Measurements from ENCODE around the gene URI1. TPM values are rescaled to one million over a fixed set of nuclear protein-coding genes. Genes with fewer than 3 reads are reported as not detected.

Gene URI1
- total and polyA plus RNA-seq, 2 of the 8 experiments (the other 6 are each of a cell fraction or from before 2014, with no cell fraction given), result 27.7 to 64.3 TPM

DNA sequence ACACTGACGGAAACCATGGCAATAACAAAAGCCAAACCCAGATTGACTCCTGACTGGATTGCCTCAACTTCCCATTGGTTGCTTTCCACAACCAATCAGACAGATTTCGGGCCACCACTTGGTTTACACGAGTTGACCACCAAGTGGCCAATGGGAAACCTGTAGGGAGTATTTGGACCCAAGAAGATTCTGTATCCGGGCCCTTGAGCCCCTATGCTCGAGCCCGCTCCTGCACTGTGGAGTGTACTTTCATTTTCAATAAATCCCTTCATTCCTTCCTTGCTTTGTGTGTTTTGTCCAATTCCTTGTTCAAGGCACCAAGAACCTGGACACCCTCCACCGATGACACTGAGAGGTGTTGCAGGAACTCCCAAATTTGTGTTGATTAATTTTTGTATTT, 24.1 kb upstream of the URI1 start (continued):
- TF ChIP-seq, protein P1, sequence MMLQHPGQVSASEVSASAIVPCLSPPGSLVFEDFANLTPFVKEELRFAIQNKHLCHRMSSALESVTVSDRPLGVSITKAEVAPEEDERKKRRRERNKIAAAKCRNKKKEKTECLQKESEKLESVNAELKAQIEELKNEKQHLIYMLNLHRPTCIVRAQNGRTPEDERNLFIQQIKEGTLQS (IDR thresholded peaks at IDR 0.05; ENCODE audit: insufficient read depth, low read depth, low read length), result no peak
- TF ChIP-seq CBX5 (IDR thresholded peaks at IDR 0.05; ENCODE audit: low read depth, low read length), result no peak

All from H1 (cell line).